ENCODE data around the gene GCNT3. TPM values are rescaled to one million over a fixed set of nuclear protein-coding genes. Genes with fewer than 3 reads are reported as not detected.

Gene GCNT3
- total and polyA plus RNA-seq, 11 donors = 0.15 to 0.16 TPM; not detected in 9

DNA sequence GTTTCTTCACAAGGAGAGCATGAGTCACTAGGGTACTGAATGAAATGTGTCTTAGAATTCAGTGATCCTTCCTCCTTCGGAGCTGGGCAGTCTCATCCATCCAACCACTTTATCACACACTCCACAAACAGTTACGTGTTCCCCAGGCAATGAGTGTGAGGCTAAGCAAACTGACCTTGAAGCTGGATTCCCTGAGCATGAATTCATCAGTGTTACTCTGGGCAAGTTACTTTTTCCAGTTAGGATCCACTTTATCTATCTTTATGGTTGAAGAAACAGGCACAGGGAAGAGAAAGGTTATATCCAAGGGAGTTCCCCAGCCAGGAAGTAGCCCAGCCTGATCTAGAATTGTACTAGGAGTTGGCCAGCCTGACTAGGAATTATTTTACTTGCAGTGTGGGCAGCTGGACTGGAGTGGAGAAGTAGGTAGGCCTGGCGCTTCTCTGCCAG is 17.1 kb upstream of the GCNT3 start:
- H3K36me3 ChIP-seq = no peaks in the 10 kb centered on the region
- peak overlapping the region in 6 of 12 donors; percentile 19 to 41 (median 34) for H3K27ac ChIP-seq
- ATAC-seq (peak in 3 of 4 donors; percentile 79 to 93 (median 89)), DNase-seq (no peak)
- 35 to 53% (median 45%) methylated on average over 3 of the region's 3 CpGs for WGBS, 4 donors
- no peaks in the 10 kb centered on the region for H3K9me3 ChIP-seq
- TF ChIP-seq, protein P1, sequence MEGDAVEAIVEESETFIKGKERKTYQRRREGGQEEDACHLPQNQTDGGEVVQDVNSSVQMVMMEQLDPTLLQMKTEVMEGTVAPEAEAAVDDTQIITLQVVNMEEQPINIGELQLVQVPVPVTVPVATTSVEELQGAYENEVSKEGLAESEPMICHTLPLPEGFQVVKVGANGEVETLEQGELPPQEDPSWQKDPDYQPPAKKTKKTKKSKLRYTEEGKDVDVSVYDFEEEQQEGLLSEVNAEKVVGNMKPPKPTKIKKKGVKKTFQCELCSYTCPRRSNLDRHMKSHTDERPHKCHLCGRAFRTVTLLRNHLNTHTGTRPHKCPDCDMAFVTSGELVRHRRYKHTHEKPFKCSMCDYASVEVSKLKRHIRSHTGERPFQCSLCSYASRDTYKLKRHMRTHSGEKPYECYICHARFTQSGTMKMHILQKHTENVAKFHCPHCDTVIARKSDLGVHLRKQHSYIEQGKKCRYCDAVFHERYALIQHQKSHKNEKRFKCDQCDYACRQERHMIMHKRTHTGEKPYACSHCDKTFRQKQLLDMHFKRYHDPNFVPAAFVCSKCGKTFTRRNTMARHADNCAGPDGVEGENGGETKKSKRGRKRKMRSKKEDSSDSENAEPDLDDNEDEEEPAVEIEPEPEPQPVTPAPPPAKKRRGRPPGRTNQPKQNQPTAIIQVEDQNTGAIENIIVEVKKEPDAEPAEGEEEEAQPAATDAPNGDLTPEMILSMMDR (IDR thresholded peaks at IDR 0.05) = no peak
- no peak for TF ChIP-seq POLR2A (IDR thresholded peaks at IDR 0.05)
- intact Hi-C loops (cut with DNase I) = no loop called here
- H3K27me3 ChIP-seq = no peaks in the 10 kb centered on the region
- no peak overlapping the region for H3K4me3 ChIP-seq
- H3K4me1 ChIP-seq = peaks cover 0 to 8% (median 0%) of the 10 kb centered on the region in 12 donors

DNA sequence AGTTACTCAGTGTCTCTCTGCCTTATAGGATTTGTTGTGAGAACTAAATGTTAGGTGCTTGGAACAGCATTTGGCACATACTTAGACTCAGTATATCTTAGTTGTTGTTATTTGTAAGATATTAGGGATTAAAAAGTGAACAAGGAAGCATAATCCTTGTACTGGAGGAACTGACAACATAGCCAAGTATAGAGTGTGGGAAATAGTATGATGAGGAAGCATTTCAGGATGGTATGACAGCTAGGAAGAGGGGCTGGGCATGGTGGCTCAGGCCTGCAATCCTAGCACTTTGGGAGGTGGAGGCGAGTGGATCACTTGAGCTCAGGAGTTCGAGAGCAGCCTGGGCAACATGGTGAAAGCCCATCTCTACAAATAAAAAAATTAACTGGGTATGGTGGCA is 16.6 kb upstream of the GCNT3 start:
- ATAC-seq (no peak), DNase-seq (no peak)
- H3K27me3 ChIP-seq = no peaks in the 10 kb centered on the region
- peak overlapping the region in 6 of 12 donors; percentile 19 to 41 (median 34) for H3K27ac ChIP-seq
- TF ChIP-seq, protein P1 (IDR thresholded peaks at IDR 0.05) = no peak
- TF ChIP-seq POLR2A (IDR thresholded peaks at IDR 0.05) = no peak
- no peak overlapping the region for H3K4me3 ChIP-seq
- peaks cover 0 to 8% (median 0%) of the 10 kb centered on the region in 12 donors for H3K4me1 ChIP-seq
- no peaks in the 10 kb centered on the region for H3K9me3 ChIP-seq
- 90 to 95% (median 93%) methylated on average over 2 of the region's 2 CpGs for WGBS, 4 donors
- intact Hi-C loops (cut with DNase I) = no loop called here
- H3K36me3 ChIP-seq = no peaks in the 10 kb centered on the region

DNA sequence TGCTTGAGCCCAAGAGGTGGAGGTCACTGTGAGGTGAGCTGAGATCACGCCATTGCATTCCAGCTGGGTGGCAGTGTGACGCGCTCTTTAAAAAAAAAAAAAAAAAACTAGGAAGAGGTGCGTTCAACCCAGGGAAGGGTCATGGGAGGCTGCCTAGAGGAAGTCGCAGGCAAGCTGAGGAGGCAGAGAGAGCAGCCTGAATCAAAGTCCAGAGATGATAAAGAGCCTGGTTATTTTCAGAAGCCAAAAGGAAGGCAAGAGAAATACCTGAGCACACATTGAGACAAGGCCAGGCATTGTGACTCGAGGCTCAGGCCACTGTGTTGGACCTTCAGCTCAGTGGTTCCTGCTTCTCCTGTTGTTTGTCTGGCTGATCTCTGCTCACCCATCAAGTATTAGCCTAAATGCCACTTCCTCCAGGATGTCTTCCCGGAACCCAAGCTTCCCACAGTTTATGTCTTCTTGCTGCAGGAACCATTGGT is 16.1 kb upstream of the GCNT3 start:
- intact Hi-C loops (cut with DNase I) = no loop called here
- DNase-seq = no peak
- no peak overlapping the region for H3K27ac ChIP-seq
- TF ChIP-seq, protein P1 (IDR thresholded peaks at IDR 0.05) = no peak
- no peak for TF ChIP-seq POLR2A (IDR thresholded peaks at IDR 0.05)
- peaks cover 0 to 2% (median 0%) of the 10 kb centered on the region in 12 donors for H3K9me3 ChIP-seq
- H3K4me1 ChIP-seq = peaks cover 0 to 8% (median 0%) of the 10 kb centered on the region in 12 donors
- WGBS, 4 donors = 65 to 89% (median 74%) methylated on average over 7 of the region's 7 CpGs
- ATAC-seq = no peak
- H3K4me3 ChIP-seq = no peak overlapping the region
- H3K27me3 ChIP-seq = no peaks in the 10 kb centered on the region
- H3K36me3 ChIP-seq = no peaks in the 10 kb centered on the region

DNA sequence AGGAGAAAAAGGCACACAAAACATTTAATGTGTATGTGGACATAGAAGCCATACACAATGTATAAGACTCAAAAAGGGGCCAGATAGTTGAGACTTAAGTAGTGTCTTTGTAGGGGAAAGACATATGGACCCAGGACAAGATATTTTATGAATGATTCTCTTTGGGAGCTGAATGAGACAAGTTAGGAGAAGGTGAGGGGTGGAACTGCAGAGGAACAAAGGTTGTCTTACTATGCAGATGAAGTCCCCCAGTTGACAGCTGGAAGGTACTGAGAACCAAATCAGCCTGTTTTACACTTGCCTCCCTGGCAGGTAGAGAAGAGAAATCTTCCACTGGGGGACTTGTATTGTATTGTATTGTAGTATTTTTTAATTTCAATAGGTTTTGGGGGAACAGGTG is 14.9 kb upstream of the GCNT3 start:
- no peaks in the 10 kb centered on the region for H3K36me3 ChIP-seq
- H3K4me3 ChIP-seq = no peak overlapping the region
- ATAC-seq = no peak
- no peaks in the 10 kb centered on the region for H3K27me3 ChIP-seq
- no peak for TF ChIP-seq POLR2A (IDR thresholded peaks at IDR 0.05)
- TF ChIP-seq, protein P1 (IDR thresholded peaks at IDR 0.05) = no peak
- intact Hi-C loops (cut with DNase I) = no loop called here
- no peak for DNase-seq
- peaks cover 0 to 8% (median 0%) of the 10 kb centered on the region in 12 donors for H3K4me1 ChIP-seq
- peaks cover 0 to 10% (median 0%) of the 10 kb centered on the region in 12 donors for H3K9me3 ChIP-seq
- H3K27ac ChIP-seq = no peak overlapping the region

Measured in heart left ventricle (tissue), 16 donors.